Spinal cord (tissue), 10 donors: Measurements from ENCODE around the gene IMP4. TPM values are rescaled to one million over a fixed set of nuclear protein-coding genes. Genes with fewer than 3 reads are reported as not detected.

Experiments used
- DNase-seq, 6 donors: peaks; one replicate each; pipeline versions ENCODE4 v3.0.0 to v3.0.0-alpha.2; 2013 to 2015; ENCODE audit warnings: low spot score in 6 of 6, low read depth in 4 of 6
- H3K27ac ChIP-seq: one replicate; pipeline ENCODE4 v1.5.1; 2013; ENCODE audit warnings: low read depth, low read length, control low read depth
- H3K27me3 ChIP-seq: one replicate; pipeline ENCODE4 v1.6.1; 2013; ENCODE audit warnings: low read length; ENCODE audit not compliant: control insufficient read depth, insufficient read depth
- H3K36me3 ChIP-seq: one replicate; pipeline ENCODE4 v1.6.1; 2013; ENCODE audit warnings: low read length; ENCODE audit not compliant: control insufficient read depth, insufficient read depth
- H3K4me1 ChIP-seq: one replicate; pipeline ENCODE4 v1.6.1; 2013; ENCODE audit warnings: low read length; ENCODE audit not compliant: control insufficient read depth, insufficient read depth
- H3K4me3 ChIP-seq: one replicate; pipeline ENCODE4 v1.5.1; 2013; ENCODE audit warnings: low read depth, low read length, control low read depth
- H3K9me3 ChIP-seq: one replicate; pipeline ENCODE4 v1.6.1; 2013; ENCODE audit warnings: low read length; ENCODE audit not compliant: control insufficient read depth, insufficient read depth
- WGBS: methylation state at CpG from one replicate; pipeline ENCODE4 v1.1.5; 2013; ENCODE audit warnings: missing lambda C conversion rate; ENCODE audit not compliant: insufficient coverage; 5-methylcytosine and 5-hydroxymethylcytosine counted together
- polyA plus RNA-seq, 2 donors: library from polyadenylated mRNA; unstranded; fragments of 120-200 nt; gene quantifications; one replicate each; pipeline ENCODE4 v1.2.1, GENCODE V29; 2013; ENCODE audit not compliant: insufficient read length in 2 of 2
- total RNA-seq, 2 donors: library from RNA; depleted of rRNA in 1 of 2; stranded (reverse); fragments of 120-200 nt in 1 of 2; fragments of >200 nt in 1 of 2; gene quantifications; one replicate each; pipeline versions ENCODE4 v1.2.3 to v1.2.4, GENCODE V29; 2013 to 2014
- donor health status: healthy.

The IMP4 gene
- total and polyA plus RNA-seq, 4 donors: 46.7 to 55.1 (median 54.1) TPM

GRCh38 chr2:130365963-130366362, 23.3 kb downstream of the IMP4 start:
- 88% methylated on average over 1 of the region's 2 CpGs for WGBS
- no peak overlapping the region for H3K4me3 ChIP-seq
- H3K36me3 ChIP-seq: peaks cover 7% of the 10 kb centered on the region
- no peak overlapping the region for H3K27ac ChIP-seq
- no peaks in the 10 kb centered on the region for H3K27me3 ChIP-seq
- H3K9me3 ChIP-seq: no peaks in the 10 kb centered on the region
- no peak for DNase-seq
- H3K4me1 ChIP-seq: peaks cover 3% of the 10 kb centered on the region

- WGBS: no CpG with 5 or more reads among the region's 1 CpG
These were observed 24.0 kb downstream of the IMP4 start for GRCh38 chr2:130366720-130367119.

DNA sequence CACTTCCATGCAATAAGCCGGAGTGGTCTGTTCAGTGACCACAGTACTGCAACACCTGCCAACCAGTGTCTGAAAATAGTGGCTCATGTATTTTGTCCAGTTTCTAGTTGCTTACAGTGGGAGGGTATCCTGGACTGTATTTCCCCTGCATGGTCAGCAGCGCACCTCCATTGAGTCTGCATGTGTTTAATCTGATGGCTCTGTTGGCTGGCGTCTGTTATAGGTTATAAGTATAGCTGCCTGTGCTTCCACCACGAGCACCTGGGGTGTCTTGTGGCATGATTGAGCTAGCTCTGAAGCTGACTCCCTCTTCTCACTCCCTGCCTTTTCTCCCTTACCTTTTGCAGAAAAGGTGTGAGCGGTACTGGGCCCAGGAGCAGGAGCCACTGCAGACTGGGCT, 26.1 kb downstream of the IMP4 start:
- Histone ChIP-seq H3K9me3 (no peaks in the 10 kb centered on the region), H3K27ac (no peak overlapping the region), H3K4me3 (no peak overlapping the region), H3K4me1 (peaks cover 23% of the 10 kb centered on the region), H3K36me3 (peaks cover 11% of the 10 kb centered on the region), H3K27me3 (no peaks in the 10 kb centered on the region)
- 100% methylated on average over 1 of the region's 5 CpGs for WGBS
- no peak for DNase-seq

More at GRCh38 chr2:130366720-130367119, 24.0 kb downstream of the IMP4 start:
- Histone ChIP-seq H3K9me3 (no peaks in the 10 kb centered on the region), H3K4me3 (no peak overlapping the region), H3K27ac (no peak overlapping the region), H3K4me1 (peaks cover 11% of the 10 kb centered on the region), H3K36me3 (peaks cover 11% of the 10 kb centered on the region), H3K27me3 (no peaks in the 10 kb centered on the region)
- no peak for DNase-seq

DNA sequence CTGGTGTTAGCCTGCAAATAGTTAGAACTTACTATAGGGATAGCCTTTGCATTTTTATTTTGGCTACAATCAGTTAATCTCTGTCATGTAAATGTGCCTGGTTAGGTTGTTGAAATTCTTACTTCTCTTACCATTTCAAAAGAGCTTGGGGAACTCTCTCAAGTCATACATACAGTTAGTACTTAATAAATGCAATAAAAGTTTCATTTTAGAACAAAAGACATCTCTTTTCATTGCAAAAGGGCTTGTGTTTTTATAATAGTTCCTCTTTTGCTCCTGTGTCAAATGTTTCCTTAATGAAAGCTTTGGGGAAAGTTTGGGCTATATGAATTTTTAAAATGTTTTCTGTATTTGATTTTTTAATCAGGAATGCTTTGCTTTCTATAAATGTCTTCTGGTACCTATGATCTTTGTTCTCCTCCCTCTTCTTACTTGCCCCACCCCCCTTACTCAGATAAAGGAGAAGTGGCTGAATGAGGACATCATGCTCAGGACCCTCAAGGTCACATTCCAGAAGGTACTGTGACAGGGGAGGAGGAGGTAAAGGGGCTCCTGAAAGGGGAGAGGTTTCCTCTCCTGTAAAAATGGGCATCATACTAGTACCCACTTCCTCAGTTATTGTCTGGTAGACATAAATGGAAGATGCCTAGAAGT, 26.7 kb downstream of the IMP4 start:
- no peak for DNase-seq
- Histone ChIP-seq H3K27ac (no peak overlapping the region), H3K27me3 (no peaks in the 10 kb centered on the region), H3K9me3 (no peaks in the 10 kb centered on the region), H3K4me3 (no peak overlapping the region), H3K36me3 (peaks cover 11% of the 10 kb centered on the region), H3K4me1 (peaks cover 23% of the 10 kb centered on the region)

DNA sequence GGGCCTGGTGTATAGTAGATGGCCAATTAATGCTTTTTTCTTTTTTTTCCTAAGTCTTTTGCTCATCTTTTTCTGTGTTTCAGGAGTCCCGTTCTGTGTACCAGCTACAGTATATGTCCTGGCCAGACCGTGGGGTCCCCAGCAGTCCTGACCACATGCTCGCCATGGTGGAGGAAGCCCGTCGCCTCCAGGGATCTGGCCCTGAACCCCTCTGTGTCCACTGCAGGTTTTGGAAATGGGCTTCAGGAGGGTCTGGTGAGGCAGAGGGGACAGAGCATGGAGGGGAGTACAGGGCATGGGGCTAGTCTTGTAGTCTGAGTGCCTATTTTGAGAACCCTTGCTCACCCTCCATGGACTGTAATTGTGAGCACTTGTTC, 27.3 kb downstream of the IMP4 start:
- H3K9me3 ChIP-seq: no peaks in the 10 kb centered on the region
- WGBS: 93% methylated on average over 5 of the region's 5 CpGs
- no peak for DNase-seq

GRCh38 chr2:130370490-130370889, 27.8 kb downstream of the IMP4 start:
- H3K36me3 ChIP-seq: peaks cover 11% of the 10 kb centered on the region
- H3K9me3 ChIP-seq: no peaks in the 10 kb centered on the region
- WGBS: 94% methylated on average over 9 of the region's 9 CpGs
- no peak overlapping the region for H3K4me3 ChIP-seq
- H3K27ac ChIP-seq: no peak overlapping the region
- no peak for DNase-seq
- peaks cover 23% of the 10 kb centered on the region for H3K4me1 ChIP-seq
- H3K27me3 ChIP-seq: no peaks in the 10 kb centered on the region

More for the DNA sequence above, 27.3 kb downstream of the IMP4 start:
- H3K36me3 ChIP-seq: peaks cover 11% of the 10 kb centered on the region
- H3K4me1 ChIP-seq: peaks cover 23% of the 10 kb centered on the region
- H3K4me3 ChIP-seq: no peak overlapping the region
- H3K27me3 ChIP-seq: no peaks in the 10 kb centered on the region
- no peak overlapping the region for H3K27ac ChIP-seq

GRCh38 chr2:130371723-130372054, 29.0 kb downstream of the IMP4 start:
- H3K9me3 ChIP-seq: no peaks in the 10 kb centered on the region
- peak overlapping the region; percentile 67 for H3K27ac ChIP-seq
- 45% methylated on average over 16 of the region's 18 CpGs for WGBS
- peak in 1 of 6 donors; percentile 35 for DNase-seq
- peaks cover 11% of the 10 kb centered on the region for H3K36me3 ChIP-seq
- H3K27me3 ChIP-seq: no peaks in the 10 kb centered on the region
- H3K4me1 ChIP-seq: peaks cover 23% of the 10 kb centered on the region
- peak overlapping the region; percentile 81 for H3K4me3 ChIP-seq

DNA sequence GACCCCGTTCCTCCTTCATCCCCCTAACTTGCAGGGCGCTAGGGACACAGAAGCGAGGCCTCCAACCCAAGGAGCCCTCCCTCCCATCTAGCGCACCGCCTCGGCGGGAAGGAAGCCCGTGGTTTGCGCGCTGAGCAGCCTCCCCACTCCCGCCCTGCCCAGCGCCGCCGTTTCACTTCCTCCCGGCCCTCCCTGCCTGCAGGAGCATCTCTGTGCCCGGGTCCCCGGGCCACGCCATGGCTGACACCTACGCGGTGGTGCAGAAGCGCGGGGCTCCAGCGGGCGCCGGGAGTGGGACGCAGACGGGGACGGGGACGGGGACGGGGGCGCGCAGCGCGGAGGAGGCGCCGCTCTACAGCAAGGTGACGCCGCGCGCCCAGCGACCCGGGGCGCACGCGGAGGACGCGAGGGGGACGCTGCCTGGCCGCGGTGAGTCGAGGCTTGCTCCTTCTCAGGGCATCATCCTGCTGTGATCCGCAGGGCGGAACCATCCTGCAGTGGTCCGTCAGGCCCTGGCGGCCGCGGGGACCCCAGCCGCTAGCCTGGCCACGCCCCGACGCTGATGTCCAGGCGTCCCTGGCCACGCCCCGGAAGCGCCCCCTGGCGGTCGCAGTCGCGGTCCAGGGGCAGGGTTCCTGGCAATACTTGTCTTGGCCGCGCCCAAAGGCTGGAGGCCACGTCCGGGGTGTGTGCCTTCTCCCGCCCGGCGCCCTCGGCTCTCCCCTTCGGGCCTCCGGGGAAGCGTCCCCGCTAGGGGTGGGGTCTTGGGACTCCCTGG, 29.5 kb downstream of the IMP4 start:
- WGBS: under 1% methylated on average over 81 of the region's 81 CpGs
- Histone ChIP-seq H3K36me3 (peaks cover 11% of the 10 kb centered on the region), H3K4me3 (peak overlapping the region; percentile 81), H3K9me3 (no peaks in the 10 kb centered on the region), H3K4me1 (peaks cover 23% of the 10 kb centered on the region), H3K27ac (peak overlapping the region; percentile 67), H3K27me3 (no peaks in the 10 kb centered on the region)
- peak; percentile 50 to 94 (median 72) for DNase-seq

GRCh38 chr2:130372833-130373807, 30.4 kb downstream of the IMP4 start:
- Histone ChIP-seq H3K9me3 (no peaks in the 10 kb centered on the region), H3K27me3 (no peaks in the 10 kb centered on the region), H3K4me1 (peaks cover 23% of the 10 kb centered on the region), H3K27ac (no peak overlapping the region), H3K4me3 (peak overlapping the region; percentile 81), H3K36me3 (peaks cover 11% of the 10 kb centered on the region)
- DNase-seq: no peak
- WGBS: 58% methylated on average over 22 of the region's 24 CpGs
